Type B pancreatic cell (in vitro differentiated cells): ENCODE results near the gene TPCN2. TPM values are rescaled to one million over a fixed set of nuclear protein-coding genes. Genes with fewer than 3 reads are reported as not detected.

ENCODE experiments used
- DNase-seq: peaks from one replicate; pipeline ENCODE4 v3.0.0; 2021; ENCODE audit warnings: mixed read lengths; ENCODE audit not compliant: unreplicated experiment; ENCODE audit errors: extremely low spot score
- H3K27ac Mint-ChIP-seq: 2 replicates; pipeline ENCODE4 v1.8.0; 2021; ENCODE audit warnings: mild to moderate bottlenecking, mixed read lengths
- H3K27me3 Mint-ChIP-seq: 2 replicates; pipeline ENCODE4 v1.8.0; 2021; ENCODE audit warnings: mixed read lengths
- H3K36me3 Mint-ChIP-seq: 2 replicates; pipeline ENCODE4 v1.8.0; 2021; ENCODE audit warnings: mixed read lengths
- H3K4me1 Mint-ChIP-seq: one replicate; pipeline ENCODE4 v1.8.0; 2021; ENCODE audit warnings: mixed read lengths; ENCODE audit not compliant: unreplicated experiment
- H3K4me3 Mint-ChIP-seq: 2 replicates; pipeline ENCODE4 v1.8.0; 2021; ENCODE audit warnings: mild to moderate bottlenecking, mixed read lengths
- H3K9me3 Mint-ChIP-seq: 2 replicates; pipeline ENCODE4 v1.8.0; 2021; ENCODE audit warnings: mixed read lengths
- CTCF ChIP-seq: fragments of 200-600 bp; sonication (generic); conservative IDR thresholded peaks from 2 replicates; pipeline ENCODE4 v1.5.0; 2021; ENCODE audit warnings: antibody characterized with exemption, mild to moderate bottlenecking
- microRNA-seq: library from miRNA; unstranded; fragments of <30 nt; microRNA quantifications from one replicate; pipeline ENCODE4, GENCODE V29; 2020
- total RNA-seq: library from RNA; stranded (reverse); gene quantifications from 2 replicates; pipeline ENCODE4 v1.2.1, GENCODE V29; 2021; ENCODE audit warnings: low replicate concordance

The TPCN2 gene
- total RNA-seq, 1 donor from 2014 or later, result 19.5 TPM

DNA sequence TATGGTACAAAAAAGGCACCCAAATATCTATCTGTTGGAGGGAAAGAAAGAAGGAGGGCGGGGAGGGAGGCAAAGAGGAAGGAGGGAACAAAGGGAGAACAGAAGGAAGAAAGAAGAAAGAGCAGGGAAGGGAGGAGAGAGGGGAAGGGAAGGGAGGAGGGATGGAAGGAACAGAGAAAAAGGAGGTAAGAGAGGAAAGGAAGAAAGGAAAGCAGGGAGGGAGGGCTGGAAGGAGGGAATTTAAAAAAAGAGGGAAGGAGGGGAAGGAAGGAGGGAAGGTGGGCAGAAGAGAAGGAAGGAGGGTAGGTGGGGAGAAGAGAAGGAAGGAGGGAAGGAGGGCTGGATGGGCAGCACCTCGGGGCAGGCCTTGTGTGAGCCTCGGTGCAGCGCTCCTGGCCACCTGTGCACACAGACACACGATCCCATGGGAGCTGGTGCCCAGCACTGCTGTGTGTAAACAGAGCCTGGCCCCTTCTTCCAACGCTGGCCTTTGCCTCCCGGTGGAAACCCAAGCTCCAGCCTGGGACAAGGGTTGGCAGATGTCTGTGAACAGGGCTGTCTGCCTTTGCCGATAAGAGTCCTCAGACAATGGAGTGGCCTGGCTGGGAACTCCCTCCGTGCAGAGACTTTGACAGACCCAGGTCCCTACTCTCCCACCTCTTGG, 130.2 kb downstream of the TPCN2 start:
- TF ChIP-seq CTCF, result no peak
- H3K4me3 Mint-ChIP-seq, result no peak overlapping the region
- DNase-seq, result no peak
- no peak overlapping the region for H3K27ac Mint-ChIP-seq
- H3K36me3 Mint-ChIP-seq, result no peaks in the 10 kb centered on the region
- no peaks in the 10 kb centered on the region for H3K4me1 Mint-ChIP-seq
- peaks cover 2% of the 10 kb centered on the region for H3K27me3 Mint-ChIP-seq
- no peaks in the 10 kb centered on the region for H3K9me3 Mint-ChIP-seq

DNA sequence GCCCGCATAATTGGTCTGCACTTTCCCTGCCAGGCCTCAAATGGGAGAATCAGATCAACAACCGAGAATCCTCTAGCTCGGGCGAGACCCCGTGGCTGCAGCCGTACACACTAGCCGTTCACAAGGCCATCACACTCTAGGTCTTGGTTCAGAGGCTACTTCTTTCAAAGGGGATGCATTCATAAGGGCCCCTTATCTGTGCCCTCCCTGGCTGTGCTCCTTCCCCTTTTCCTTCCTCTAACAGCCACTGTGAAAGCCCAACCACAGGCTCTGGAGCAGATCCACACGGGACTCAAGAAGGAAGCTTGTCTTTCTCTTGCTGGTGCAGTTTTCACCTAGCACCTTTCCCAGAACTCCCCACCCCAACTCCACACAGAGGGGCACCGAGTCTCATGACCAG, 131.5 kb downstream of the TPCN2 start:
- no peak overlapping the region for H3K4me3 Mint-ChIP-seq
- no peak for DNase-seq
- no peaks in the 10 kb centered on the region for H3K9me3 Mint-ChIP-seq
- no peak for TF ChIP-seq CTCF
- no peak overlapping the region for H3K27ac Mint-ChIP-seq
- peaks cover 2% of the 10 kb centered on the region for H3K27me3 Mint-ChIP-seq
- no peaks in the 10 kb centered on the region for H3K4me1 Mint-ChIP-seq
- H3K36me3 Mint-ChIP-seq, result no peaks in the 10 kb centered on the region

GRCh38 chr11:69180726-69181125, 132.0 kb downstream of the TPCN2 start:
- Mint-ChIP-seq H3K4me3 (no peak overlapping the region), H3K27me3 (peaks cover 2% of the 10 kb centered on the region), H3K4me1 (no peaks in the 10 kb centered on the region), H3K27ac (no peak overlapping the region), H3K36me3 (no peaks in the 10 kb centered on the region), H3K9me3 (no peaks in the 10 kb centered on the region)
- no peak for DNase-seq
- TF ChIP-seq CTCF, result no peak

- no peak for TF ChIP-seq CTCF
- no peak overlapping the region for H3K27ac Mint-ChIP-seq
- H3K27me3 Mint-ChIP-seq, result peaks cover 2% of the 10 kb centered on the region
- H3K4me3 Mint-ChIP-seq, result no peak overlapping the region
- peaks cover 8% of the 10 kb centered on the region for H3K9me3 Mint-ChIP-seq
- H3K36me3 Mint-ChIP-seq, result peaks cover 3% of the 10 kb centered on the region
- no peak for DNase-seq
- H3K4me1 Mint-ChIP-seq, result peaks cover 6% of the 10 kb centered on the region
Observed at GRCh38 chr11:69183613-69184012, 134.9 kb downstream of the TPCN2 start.

Small RNA genes within 50 kb of the gene (microRNA-seq; reads per million reads assigned to microRNA genes)
- 1.7 reads per million for gene MIR3164

Other genes with a start within 250 kb of the TPCN2 start
- gene CPT1A, start 207.0 kb upstream of the TPCN2 start, total RNA-seq, result 36.1 and 44.1 TPM in 2 replicates
- gene MRPL21, start 145.1 kb upstream of the TPCN2 start, total RNA-seq, result 60.2 and 67.0 TPM in 2 replicates
- gene IGHMBP2, start 145.0 kb upstream of the TPCN2 start, total RNA-seq, result 23.6 and 28.8 TPM in 2 replicates
- not detected in 2 replicates for gene MRGPRD, start 67.9 kb upstream of the TPCN2 start, total RNA-seq
- gene MRGPRF, start 35.7 kb upstream of the TPCN2 start, total RNA-seq, result 0.43 and 1.4 TPM in 2 replicates
- gene SMIM38, start 107.0 kb downstream of the TPCN2 start, total RNA-seq, result 0.52 and 5.3 TPM in 2 replicates
- gene MYEOV, start 245.2 kb downstream of the TPCN2 start, total RNA-seq, result 4.1 and 4.3 TPM in 2 replicates